Measurements from ENCODE around the gene RIPPLY1.

RIPPLY1 gene

GRCh38 chrX:106897259-106897658 lies 5.9 kb downstream of the RIPPLY1 start:
- H3K36me3 ChIP-seq = no peaks in the 10 kb centered on the region
- H3K4me3 ChIP-seq (ENCODE audit: low read depth, low read length) = no peak overlapping the region
- H3K27ac ChIP-seq = no peak overlapping the region
- TF ChIP-seq CTCF (IDR thresholded peaks at IDR 0.05; ENCODE audit: low read depth, low read length) = no peak
- H3K27me3 ChIP-seq (ENCODE audit: insufficient read depth, low read depth, severe bottlenecking) = peaks cover 24% of the 10 kb centered on the region
- DNase-seq = peak; percentile 41
- H3K9me3 ChIP-seq (ENCODE audit: severe bottlenecking) = no peaks in the 10 kb centered on the region

DNA sequence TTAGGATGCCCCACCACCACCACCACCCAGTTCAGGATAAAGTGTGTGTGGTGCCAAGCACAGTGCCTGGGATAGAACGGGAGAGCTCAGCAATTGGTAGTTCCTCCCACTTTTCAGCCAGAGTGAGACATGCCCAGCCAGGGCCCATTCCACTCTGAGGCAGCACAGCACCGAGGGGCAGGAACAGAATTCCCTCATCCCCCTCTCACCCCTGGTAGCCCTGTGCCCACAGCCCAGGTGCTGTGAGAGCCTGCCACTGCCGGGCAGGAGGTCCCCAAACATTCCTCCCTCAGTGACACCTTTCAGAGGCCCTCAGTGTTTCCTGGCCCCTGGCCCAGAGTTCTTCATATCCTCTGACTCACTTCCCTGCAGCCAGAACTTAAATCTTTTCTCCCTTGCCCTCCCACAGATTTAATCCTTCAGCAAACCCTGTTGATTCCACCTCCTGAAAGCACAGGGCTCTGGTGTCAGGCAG lies 8.1 kb downstream of the RIPPLY1 start:
- no peak overlapping the region for H3K27ac ChIP-seq
- H3K36me3 ChIP-seq = no peaks in the 10 kb centered on the region
- H3K4me3 ChIP-seq (ENCODE audit: low read depth, low read length) = no peak overlapping the region
- no peaks in the 10 kb centered on the region for H3K9me3 ChIP-seq (ENCODE audit: severe bottlenecking)
- peaks cover 44% of the 10 kb centered on the region for H3K27me3 ChIP-seq (ENCODE audit: insufficient read depth, low read depth, severe bottlenecking)
- TF ChIP-seq CTCF (IDR thresholded peaks at IDR 0.05; ENCODE audit: low read depth, low read length) = no peak
- DNase-seq = no peak

- no peak overlapping the region for H3K27ac ChIP-seq
- no peak overlapping the region for H3K4me3 ChIP-seq (ENCODE audit: low read depth, low read length)
- peaks cover 48% of the 10 kb centered on the region for H3K27me3 ChIP-seq (ENCODE audit: insufficient read depth, low read depth, severe bottlenecking)
- no peaks in the 10 kb centered on the region for H3K36me3 ChIP-seq
- DNase-seq = peak; percentile 68
- TF ChIP-seq CTCF (IDR thresholded peaks at IDR 0.05; ENCODE audit: low read depth, low read length) = peak; percentile 91
- no peaks in the 10 kb centered on the region for H3K9me3 ChIP-seq (ENCODE audit: severe bottlenecking)
These were observed 8.7 kb downstream of the RIPPLY1 start for GRCh38 chrX:106894392-106894909.

GRCh38 chrX:106891762-106892460 lies 11.2 kb downstream of the RIPPLY1 start:
- Histone ChIP-seq H3K36me3 (no peaks in the 10 kb centered on the region), H3K4me3 (ENCODE audit: low read depth, low read length) (no peak overlapping the region), H3K9me3 (ENCODE audit: severe bottlenecking) (no peaks in the 10 kb centered on the region), H3K27me3 (ENCODE audit: insufficient read depth, low read depth, severe bottlenecking) (peaks cover 54% of the 10 kb centered on the region), H3K27ac (no peak overlapping the region)
- TF ChIP-seq CTCF (IDR thresholded peaks at IDR 0.05; ENCODE audit: low read depth, low read length) = no peak
- no peak for DNase-seq

GRCh38 chrX:106889468-106889867 lies 13.7 kb downstream of the RIPPLY1 start:
- peaks cover 58% of the 10 kb centered on the region for H3K27me3 ChIP-seq (ENCODE audit: insufficient read depth, low read depth, severe bottlenecking)
- TF ChIP-seq CTCF (IDR thresholded peaks at IDR 0.05; ENCODE audit: low read depth, low read length) = no peak
- no peaks in the 10 kb centered on the region for H3K36me3 ChIP-seq
- no peak overlapping the region for H3K4me3 ChIP-seq (ENCODE audit: low read depth, low read length)
- no peak for DNase-seq
- no peaks in the 10 kb centered on the region for H3K9me3 ChIP-seq (ENCODE audit: severe bottlenecking)
- H3K27ac ChIP-seq = no peak overlapping the region
